NCI-H1092 treated with DMSO at 0.1 percent for 48 hours (cell line): ENCODE data around the gene KANK2.
A peak's percentile ranks its signal among the peaks of the same experiment; 100 is the strongest.
"Not testable (repeated sequence)": the region's sequence is repeated elsewhere in the genome, so short reads cannot be mapped to it uniquely, and the experiment has no call there.

Source experiments
- DNase-seq: peaks from one replicate; lab custom pipeline; 2025; lab: John Stamatoyannopoulos, UW

KANK2 gene

DNA sequence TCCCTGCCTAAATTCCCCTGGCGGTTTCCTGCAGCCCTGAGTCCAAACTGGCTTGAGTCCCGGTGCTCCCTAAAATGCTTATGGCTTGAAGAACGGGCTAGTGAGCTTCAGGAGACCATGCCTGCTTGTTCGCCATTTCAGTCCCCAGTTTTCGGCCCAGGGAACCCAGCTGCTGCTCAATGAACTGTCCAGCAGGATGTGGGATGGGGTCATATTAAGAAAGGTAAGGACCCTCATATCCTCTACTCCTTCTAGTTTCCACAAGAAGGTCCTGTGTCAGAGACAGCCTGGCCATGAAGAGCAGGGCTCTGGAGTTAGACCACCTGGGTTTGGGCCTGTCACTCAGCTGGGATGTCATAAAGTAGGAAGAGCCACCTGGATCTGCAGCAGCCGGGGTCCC, 24.8 kb downstream of the KANK2 start:
- no peak for DNase-seq

- DNase-seq, result no peak
Measured at GRCh38 chr19:11171144-11171543, 26.2 kb downstream of the KANK2 start.

DNA sequence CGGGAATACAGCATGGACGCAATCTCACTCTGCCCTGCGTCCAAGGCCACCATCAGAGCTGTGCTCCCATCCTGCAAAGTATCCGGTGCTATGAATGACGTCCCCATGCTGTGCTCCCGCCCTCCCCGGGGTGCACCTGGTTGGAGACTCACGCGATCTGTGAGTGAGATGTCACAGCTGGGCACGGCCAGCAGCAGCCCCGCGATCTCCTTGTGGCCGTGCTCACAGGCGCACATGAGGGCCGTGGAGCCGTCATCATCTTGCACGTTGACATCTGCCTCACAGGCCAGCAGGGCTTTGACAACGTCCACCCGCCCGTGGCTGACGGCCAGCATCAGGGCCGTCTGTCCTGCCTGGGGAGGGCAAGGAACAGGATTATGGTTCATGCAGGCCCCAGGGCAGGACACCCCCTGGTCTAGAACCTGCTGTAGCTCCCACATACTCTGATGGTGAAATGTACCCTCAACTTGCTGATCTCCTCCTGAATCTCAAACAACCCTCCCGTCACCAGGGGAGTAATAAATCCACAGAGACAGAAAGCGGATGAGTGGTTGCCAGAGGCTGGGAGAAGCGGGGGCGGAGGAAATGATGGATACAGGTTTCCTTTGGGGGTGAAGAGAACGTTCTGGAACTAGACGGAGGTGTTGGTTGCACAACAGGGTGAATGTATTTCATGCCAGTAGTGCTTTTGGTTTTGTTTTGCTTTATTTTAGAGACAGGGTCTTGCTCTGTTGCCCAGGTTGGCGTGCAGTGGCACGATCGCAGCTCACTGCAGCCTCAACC, 27.3 kb downstream of the KANK2 start:
- DNase-seq, result no peak

DNA sequence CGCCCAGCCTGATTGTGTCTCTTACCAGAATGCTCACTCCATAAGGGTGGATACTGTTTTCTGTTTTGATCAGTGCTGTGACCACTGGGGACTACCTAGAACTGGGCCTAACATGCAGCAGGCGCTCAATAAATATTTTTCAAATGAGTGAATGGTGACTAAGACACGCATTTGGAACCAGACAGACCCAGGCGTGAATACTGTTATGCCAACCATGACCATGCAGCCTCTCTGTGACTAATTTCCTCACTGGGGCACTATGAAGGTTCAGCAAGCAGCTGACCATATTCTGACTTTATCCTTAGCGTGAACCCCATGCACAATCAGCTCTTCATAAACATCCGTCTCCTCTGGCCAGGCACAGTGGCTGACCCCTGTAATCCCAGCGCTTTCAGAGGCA, 28.8 kb downstream of the KANK2 start:
- DNase-seq, result no peak

DNA sequence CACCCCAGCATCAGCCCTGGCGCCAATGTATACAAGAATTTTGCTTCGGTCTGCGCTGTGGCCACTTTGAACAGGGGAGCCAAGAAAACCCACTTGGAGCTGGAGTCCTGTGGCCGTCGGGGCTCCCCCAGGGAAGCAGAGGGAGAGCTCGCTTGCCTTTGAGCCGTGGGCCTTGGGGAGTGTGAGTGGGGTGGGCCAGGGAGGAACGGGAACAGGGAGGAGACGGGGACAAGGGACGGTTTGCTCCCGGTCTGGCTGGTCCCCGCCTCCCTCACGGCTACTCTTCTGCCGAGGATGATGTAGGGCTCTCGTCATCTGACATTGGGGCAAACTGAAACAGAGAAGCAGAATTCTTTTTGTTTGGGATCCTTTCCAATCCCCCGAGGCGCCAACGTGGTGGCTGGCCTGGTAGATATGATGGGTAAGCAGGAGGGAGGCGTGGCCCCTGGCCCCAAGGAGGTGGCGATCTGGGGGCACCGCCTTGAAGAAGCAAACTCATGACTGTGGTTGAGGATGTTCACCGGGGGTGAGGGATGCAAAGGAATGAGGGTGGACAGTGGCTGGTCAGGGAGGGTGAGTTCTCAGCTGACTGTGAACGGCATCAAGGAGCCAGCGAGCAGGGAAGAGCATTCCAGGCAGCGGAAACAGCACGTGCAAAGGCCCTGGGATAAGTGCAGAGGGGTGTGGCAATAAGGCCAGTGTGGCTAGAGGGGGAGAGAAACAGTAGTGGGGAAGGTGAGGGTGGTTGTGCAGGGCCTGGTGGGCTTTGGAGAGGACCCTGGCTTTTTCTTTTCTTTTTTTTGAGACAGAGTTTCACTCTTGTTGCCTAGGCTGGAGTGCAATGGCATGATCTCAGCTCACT, 30.8 kb downstream of the KANK2 start:
- DNase-seq, result no peak

DNA sequence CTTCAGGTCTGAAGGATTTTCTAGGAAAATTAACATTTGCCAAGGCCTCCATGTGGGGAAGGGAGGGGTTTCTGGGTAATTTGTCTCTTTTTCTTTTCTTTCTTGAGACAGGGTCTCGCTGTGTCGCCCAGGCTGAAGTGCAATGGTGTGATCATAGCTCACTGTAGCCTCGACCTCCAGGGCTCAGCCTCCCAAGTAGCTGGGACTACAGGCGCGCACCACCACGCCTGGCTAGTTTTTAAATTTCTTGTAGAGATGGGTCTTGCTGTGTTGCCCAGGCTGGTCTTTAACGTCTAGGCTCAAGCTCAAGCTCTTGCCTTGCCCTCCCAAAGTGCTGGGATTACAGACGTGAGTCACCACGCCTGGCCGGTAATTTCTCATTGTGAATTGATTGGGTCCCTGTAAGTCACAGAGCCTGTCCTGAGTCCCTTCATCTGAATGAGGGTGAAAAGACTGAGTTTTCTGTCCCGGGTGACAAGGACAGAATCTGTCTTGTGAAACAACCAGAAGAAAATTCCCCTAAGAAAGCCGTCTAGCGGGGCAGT, 31.8 kb downstream of the KANK2 start:
- DNase-seq, result no peak

DNA sequence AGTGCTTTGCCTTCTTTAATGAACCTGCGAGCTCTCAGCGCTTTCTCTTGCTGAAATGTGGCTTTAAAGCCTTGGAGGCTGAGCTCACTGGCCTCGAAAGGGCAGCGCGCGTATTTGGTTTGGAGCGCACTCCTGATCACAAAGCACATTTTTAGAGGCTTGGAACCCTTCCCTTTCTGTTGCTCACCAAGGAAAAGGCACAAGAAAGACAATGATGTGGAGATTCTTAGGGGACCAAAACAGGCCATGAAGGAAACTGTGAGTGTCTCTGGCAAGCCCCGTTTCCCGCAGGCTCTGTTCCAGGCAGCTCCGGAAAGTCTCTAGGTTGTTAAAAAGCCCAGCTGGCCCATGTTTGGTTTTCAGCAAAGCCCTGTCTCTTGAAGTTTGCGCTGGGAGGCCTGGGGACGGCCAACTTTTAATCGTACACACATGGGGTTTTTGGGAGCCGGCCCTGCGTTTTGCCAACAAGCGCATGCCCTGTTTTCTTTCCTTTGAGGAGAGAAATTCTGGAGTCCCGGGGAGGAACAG, 32.4 kb downstream of the KANK2 start:
- no peak for DNase-seq

- no peak for DNase-seq
Measured at GRCh38 chr19:11164296-11164695, 33.0 kb downstream of the KANK2 start.

- DNase-seq, result not testable (repeated sequence)
Measured at GRCh38 chr19:11160440-11160768, 36.9 kb downstream of the KANK2 start.

GRCh38 chr19:11159598-11160439, 37.5 kb downstream of the KANK2 start:
- no peak for DNase-seq

DNA sequence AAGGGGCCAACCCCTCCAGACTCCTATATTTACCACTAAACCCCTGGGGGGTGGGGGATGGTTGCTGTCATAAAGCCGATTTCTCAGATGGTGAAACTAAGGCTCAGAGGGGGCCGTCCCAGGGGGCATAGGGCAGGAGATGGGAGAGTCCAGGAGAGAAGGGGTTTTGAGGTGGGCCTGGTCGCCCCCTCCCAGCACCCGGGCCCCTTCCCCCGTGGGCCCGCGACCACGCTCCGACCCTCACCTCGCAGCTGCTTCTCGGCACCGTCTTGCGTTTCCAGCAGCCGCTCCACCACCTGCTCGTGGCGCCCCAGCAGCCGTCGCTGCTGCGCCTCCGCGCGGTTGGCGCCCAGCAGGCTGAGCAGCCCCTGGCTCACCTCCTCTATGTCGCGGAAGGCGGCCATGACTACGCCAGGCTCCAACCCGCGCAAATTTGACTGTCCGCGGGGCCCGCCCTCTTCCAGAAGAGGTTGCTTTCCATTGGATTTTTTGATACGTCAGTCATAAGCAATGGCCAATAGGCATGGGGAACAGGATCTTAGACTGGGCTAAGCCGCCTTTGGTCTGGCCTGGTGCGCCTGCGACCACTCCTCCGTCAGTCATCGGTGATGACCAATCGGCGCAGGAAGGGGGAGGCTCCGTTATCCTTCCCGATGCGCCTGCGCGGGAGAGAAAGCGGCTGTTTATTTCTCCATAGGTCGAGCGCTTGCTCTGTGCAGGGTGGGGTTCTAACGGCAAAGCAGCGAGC, 41.8 kb downstream of the KANK2 start, which contains the start of gene SPC24:
Gene SPC24, minus strand, starts transcription at position 410 of the 748 bp plus-strand sequence. Its CDS starts 6 bp downstream, at position 404.
- peak; percentile 99 for DNase-seq

GRCh38 chr19:11154683-11155047, 42.7 kb downstream of the KANK2 start:
- no peak for DNase-seq

DNA sequence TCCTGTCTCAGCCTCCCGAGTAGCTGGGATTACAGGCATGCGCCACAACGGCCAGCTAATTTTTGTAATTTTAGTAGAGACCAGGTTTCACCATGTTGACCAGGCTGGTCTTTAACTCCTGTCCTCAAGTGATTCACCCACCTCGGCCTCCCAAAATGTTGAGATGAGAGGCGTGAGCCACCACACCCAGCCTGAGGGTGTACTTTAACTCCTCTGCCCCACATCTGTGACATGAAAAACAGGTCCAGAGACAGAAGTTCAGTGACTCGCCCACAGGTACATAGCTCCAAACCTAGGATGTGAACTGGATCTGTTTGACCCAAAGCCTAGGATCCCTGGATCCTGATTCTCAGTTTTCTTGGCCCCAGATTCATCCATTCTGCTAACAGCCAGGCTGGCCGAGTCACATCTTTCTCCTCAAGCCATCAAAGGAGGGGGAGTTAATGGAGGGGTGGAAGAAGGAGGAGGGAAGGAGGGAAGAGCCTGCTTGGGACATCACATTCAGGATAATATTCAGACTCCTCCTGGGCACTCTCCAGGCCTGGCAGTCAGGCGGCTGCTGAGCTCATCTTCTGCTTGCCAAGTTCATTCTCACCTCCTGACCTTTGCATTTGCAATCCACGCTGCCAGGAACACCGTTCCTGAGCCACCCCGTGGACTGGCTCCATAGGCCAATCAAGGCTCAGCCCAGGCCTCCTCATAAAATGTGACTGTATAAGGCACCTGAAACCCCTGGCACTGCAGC, 44.9 kb downstream of the KANK2 start:
- DNase-seq, result no peak

DNA sequence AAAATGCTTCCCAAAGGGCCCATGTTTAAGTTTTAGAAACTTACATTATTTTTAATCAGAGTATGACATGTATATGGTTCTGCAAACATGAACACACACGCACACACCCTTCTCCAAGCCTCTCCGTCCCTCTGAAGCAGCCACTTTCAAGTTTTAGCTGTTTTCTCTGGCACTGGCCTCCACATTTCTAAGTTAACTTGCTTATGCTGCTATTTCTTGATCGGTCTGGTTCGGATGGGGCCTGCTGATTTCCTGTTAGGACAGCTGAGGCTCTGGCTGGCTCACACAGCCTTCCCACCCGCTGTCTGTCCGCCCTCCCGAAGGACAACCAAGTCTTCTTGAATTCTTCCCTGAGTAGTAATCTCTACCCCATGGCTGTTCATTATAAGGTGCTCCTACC, 46.2 kb downstream of the KANK2 start:
- DNase-seq, result no peak

- DNase-seq, result no peak
Measured at GRCh38 chr19:11148001-11148400, 49.3 kb downstream of the KANK2 start.

DNA sequence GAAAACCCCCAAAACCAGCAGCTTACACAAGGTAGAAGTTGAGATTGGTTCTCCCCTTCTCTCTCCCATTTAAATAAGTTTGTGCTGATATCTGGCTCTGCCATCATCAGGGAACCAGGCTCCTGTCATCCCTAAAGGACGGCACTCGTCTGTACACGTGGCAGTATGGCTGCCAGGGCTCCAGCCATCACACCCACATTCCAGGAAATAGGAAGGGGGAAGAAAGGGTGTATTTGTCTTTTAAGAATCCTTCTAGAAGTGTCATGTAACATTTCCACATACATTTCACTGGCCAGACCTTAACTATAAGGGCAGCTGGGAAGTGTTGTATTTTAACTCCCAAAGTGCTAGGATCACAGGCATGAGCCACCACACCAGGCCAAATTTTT, 51.8 kb downstream of the KANK2 start:
- no peak for DNase-seq

DNA sequence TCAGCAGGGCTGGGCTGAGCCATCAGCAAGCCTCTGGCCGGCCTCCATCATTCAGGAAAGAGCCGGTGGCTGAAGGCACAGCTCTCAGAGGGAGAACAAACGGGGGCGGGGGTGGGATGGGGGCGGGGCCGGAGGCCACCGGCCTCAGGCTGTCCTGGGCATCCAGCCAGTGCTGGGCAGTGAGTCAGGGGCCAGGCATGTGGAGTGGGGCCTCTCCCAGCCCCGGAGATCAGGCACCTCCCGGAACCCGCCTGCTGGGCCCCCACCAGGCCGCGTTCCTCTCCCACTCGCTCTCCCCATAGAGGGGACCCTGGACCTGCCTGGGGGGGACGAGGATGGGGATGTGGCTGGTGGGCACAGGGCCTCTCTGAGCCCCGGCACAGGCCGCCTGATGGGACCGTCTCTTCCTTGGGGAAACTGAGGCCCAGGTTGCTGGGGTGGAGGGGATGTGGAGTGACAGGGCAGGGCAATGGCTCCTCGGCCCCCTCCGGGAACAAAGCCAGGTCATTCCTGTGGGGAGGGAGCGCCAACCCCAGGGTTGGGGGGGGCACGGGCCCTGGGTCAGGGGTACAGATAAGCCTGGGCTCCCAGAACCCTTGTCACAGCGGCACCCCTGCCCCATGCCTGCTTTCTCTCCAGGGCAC, 54.7 kb downstream of the KANK2 start:
- DNase-seq, result peak; percentile 56

- no peak for DNase-seq
Measured at GRCh38 chr19:11141937-11142527, 55.3 kb downstream of the KANK2 start.

GRCh38 chr19:11140896-11141295, 56.4 kb downstream of the KANK2 start:
- DNase-seq, result no peak
